Measurements from ENCODE around the gene ADISSP.
"Not testable (repeated sequence)": the region's sequence is repeated elsewhere in the genome, so short reads cannot be mapped to it uniquely, and the experiment has no call there.

ADISSP gene

GRCh38 chr20:3798373-3798768, 30.8 kb upstream of the ADISSP start:
- in situ Hi-C loops (cut with MboI; ENCODE audit: low sequenced_read_pairs): no loop called here

GRCh38 chr20:3797592-3798372, 30.2 kb upstream of the ADISSP start:
- in situ Hi-C loops (cut with MboI; ENCODE audit: low sequenced_read_pairs): no loop called here

- in situ Hi-C loops (cut with MboI; ENCODE audit: low sequenced_read_pairs): no loop called here
Measured at GRCh38 chr20:3797226-3797545, 29.6 kb upstream of the ADISSP start.

GRCh38 chr20:3796477-3797225, 29.1 kb upstream of the ADISSP start:
- in situ Hi-C loops (cut with MboI; ENCODE audit: low sequenced_read_pairs): no loop called here

- in situ Hi-C loops (cut with MboI; ENCODE audit: low sequenced_read_pairs): no loop called here
Measured at GRCh38 chr20:3795511-3796468, 28.2 kb upstream of the ADISSP start, which contains the start of gene CDC25B. CDC25B (plus strand) TSS chr20:3796310; CDS start chr20:3796532, 222 bp downstream.

GRCh38 chr20:3794701-3795420, 27.3 kb upstream of the ADISSP start:
- in situ Hi-C loops (cut with MboI; ENCODE audit: low sequenced_read_pairs): no loop called here

- in situ Hi-C loops (cut with MboI; ENCODE audit: low sequenced_read_pairs): not testable (repeated sequence)
Measured at GRCh38 chr20:3794168-3794567, 26.6 kb upstream of the ADISSP start.

- in situ Hi-C loops (cut with MboI; ENCODE audit: low sequenced_read_pairs): not testable (repeated sequence)
Measured at GRCh38 chr20:3789201-3789600, 21.6 kb upstream of the ADISSP start.

- in situ Hi-C loops (cut with MboI; ENCODE audit: low sequenced_read_pairs): no loop called here
Measured at GRCh38 chr20:3788685-3789155, 21.2 kb upstream of the ADISSP start.

- in situ Hi-C loops (cut with MboI; ENCODE audit: low sequenced_read_pairs): no loop called here
Measured at GRCh38 chr20:3787324-3788014, 19.9 kb upstream of the ADISSP start.

GRCh38 chr20:3786665-3787323, 19.2 kb upstream of the ADISSP start, which contains the start of gene CENPB:
CENPB (minus strand) TSS chr20:3786740; CDS start chr20:3786483, 257 bp downstream.
- in situ Hi-C loops (cut with MboI; ENCODE audit: low sequenced_read_pairs): no loop called here

- in situ Hi-C loops (cut with MboI; ENCODE audit: low sequenced_read_pairs): no loop called here
Measured at GRCh38 chr20:3786126-3786484, 18.6 kb upstream of the ADISSP start.

GRCh38 chr20:3785240-3786125, 17.9 kb upstream of the ADISSP start:
- in situ Hi-C loops (cut with MboI; ENCODE audit: low sequenced_read_pairs): no loop called here

GRCh38 chr20:3784863-3785239, 17.3 kb upstream of the ADISSP start:
- in situ Hi-C loops (cut with MboI; ENCODE audit: low sequenced_read_pairs): no loop called here

GRCh38 chr20:3784216-3784853, 16.8 kb upstream of the ADISSP start:
- in situ Hi-C loops (cut with MboI; ENCODE audit: low sequenced_read_pairs): no loop called here

GRCh38 chr20:3783511-3784195, 16.1 kb upstream of the ADISSP start:
- in situ Hi-C loops (cut with MboI; ENCODE audit: low sequenced_read_pairs): no loop called here

GRCh38 chr20:3783068-3783489, 15.5 kb upstream of the ADISSP start:
- in situ Hi-C loops (cut with MboI; ENCODE audit: low sequenced_read_pairs): no loop called here
